C4-2B (cell line): ENCODE measurements around the gene SLC2A14.
"Not testable (repeated sequence)": the region's sequence is repeated elsewhere in the genome, so short reads cannot be mapped to it uniquely, and the experiment has no call there.

ENCODE experiments used
- H3K27ac ChIP-seq: fragments of 450-650 bp; 2 replicates; pipeline ENCODE4 v1.5.1; 2017
- CTCF ChIP-seq: fragments of 450-650 bp; conservative IDR thresholded peaks from 2 replicates; pipeline ENCODE4 v1.5.1; 2017; ENCODE audit warnings: mild to moderate bottlenecking
- ZFX ChIP-seq: fragments of 450-650 bp; IDR thresholded peaks from 2 replicates; pipeline ENCODE4 v1.6.1; 2017

Gene SLC2A14

DNA sequence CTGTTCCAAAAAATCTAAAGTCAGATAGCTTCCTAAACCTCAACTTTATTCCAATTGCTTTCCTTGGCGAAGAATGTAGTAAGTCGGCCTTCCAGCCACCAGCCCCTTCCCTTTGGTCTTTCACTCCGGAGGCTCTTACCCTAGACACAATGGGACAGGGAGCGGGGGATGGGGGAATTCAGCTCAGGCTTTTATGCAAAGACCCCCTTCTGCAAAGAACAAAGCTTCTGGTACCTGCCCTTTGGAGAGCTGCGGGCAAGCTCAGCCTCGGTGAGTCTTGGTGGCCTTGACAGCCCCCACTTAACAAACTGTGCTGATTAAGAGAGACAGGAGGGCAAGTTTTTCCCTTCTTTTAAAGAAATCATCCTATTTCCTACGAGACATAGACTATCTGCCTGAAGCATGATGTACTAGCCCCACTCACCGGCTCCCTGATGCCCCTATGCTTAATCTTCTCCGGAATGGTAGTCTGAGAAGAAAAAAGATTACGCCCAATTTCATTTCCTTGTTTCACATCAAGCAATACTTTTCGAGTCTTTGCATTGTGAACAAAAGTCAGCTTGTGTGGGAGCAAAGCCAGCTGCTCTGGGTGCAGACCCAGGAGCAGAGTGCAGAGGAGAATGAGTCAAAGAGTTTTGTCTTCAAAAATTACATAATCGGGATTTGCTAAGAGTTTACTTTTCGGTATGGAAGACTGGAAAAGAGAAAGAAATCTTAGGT is 85.0 kb downstream of the SLC2A14 start:
- no peak overlapping the region for H3K27ac ChIP-seq
- TF ChIP-seq ZFX (no peak), CTCF (no peak)

DNA sequence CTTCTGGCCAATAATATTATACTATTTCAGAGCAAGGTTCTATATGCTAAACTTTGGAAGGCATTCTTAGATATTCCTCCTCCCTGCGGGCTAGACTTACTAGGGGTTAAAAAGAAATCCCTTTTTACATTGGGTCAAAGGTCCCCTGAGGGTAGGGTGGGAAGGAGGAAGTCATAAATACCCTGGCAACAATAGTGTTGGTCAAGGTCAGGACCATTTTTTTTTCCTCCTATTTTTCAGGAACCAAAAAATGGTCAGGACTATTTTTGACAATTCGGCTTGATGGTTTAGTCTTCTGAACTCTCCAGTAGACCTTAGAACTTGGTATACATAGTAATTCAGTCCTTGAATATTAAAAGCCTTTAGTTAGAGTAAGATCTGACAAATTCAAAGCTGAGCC is 88.0 kb downstream of the SLC2A14 start:
- no peak overlapping the region for H3K27ac ChIP-seq
- TF ChIP-seq CTCF (no peak), ZFX (no peak)

DNA sequence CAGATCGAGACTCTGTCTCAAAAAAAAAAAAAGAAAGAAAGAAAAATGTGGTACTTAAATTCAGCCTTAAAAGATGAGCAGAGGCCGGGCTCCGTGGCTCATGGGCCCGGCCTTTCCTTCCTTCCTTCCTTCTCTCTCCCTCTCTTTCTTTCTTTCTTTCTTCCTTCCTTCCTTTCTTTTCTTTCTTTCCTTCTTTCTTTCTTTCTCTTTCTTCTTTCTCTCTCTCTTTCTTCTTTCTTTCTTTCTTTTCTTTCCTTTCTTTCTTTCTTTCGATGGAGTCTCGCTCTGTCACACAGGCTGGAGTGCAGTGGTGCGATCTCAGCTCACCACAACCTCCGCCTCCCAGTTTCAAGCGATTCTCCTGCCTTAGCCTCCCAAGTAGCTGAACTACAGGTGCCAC is 89.3 kb downstream of the SLC2A14 start:
- H3K27ac ChIP-seq: not testable (repeated sequence)

GRCh38 chr12:7782055-7782454 is 90.7 kb downstream of the SLC2A14 start:
- TF ChIP-seq ZFX: no peak
- no peak for TF ChIP-seq CTCF
- H3K27ac ChIP-seq: no peak overlapping the region

DNA sequence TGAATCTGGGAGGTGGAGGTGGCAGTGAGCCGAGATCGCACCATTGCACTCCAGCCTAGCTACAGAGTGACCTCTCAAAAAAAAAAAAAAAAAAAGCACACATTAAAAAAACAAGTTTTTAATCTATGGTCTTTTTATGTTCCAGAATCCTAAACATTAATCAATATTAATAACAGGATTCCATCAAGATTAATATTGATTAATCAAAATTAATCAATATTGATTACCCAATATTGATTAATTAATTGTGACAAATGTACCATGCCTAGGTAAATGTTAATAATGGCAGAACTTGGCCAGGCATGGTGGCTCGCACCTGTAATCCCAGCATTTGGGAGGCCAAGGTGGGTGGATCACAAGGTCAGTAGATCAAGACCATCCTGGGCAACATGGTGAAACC is 91.4 kb downstream of the SLC2A14 start:
- TF ChIP-seq CTCF (no peak), ZFX (no peak)
- no peak overlapping the region for H3K27ac ChIP-seq

- H3K27ac ChIP-seq: no peak overlapping the region
- TF ChIP-seq CTCF (no peak), ZFX (no peak)
Measured at GRCh38 chr12:7769999-7770398, 102.7 kb downstream of the SLC2A14 start.
